ENCODE data around the gene PCED1B.
A peak's percentile ranks its signal among the peaks of the same experiment; 100 is the strongest.

PCED1B gene

GRCh38 chr12:47067771-47068431 is 11.5 kb upstream of the PCED1B start:
- Histone ChIP-seq H3K36me3 (ENCODE audit: insufficient read depth, low read length) (no peaks in the 10 kb centered on the region), H3K4me1 (ENCODE audit: control insufficient read depth, insufficient read depth, low read length, unreplicated experiment) (no peaks in the 10 kb centered on the region), H3K27me3 (ENCODE audit: insufficient read depth, low read length) (no peaks in the 10 kb centered on the region), H3K79me2 (ENCODE audit: control insufficient read depth, insufficient read depth, low read length, unreplicated experiment) (no peaks in the 10 kb centered on the region), H3K4me3 (ENCODE audit: low read depth, low read length) (no peak overlapping the region), H3K27ac (ENCODE audit: low read depth, low read length) (no peak overlapping the region), H2AFZ (ENCODE audit: low read length, unreplicated experiment) (no peak overlapping the region)

GRCh38 chr12:47068539-47068938 is 10.9 kb upstream of the PCED1B start:
- Histone ChIP-seq H3K4me3 (ENCODE audit: low read depth, low read length) (no peak overlapping the region), H3K27ac (ENCODE audit: low read depth, low read length) (no peak overlapping the region), H3K27me3 (ENCODE audit: insufficient read depth, low read length) (no peaks in the 10 kb centered on the region), H3K79me2 (ENCODE audit: control insufficient read depth, insufficient read depth, low read length, unreplicated experiment) (no peaks in the 10 kb centered on the region), H2AFZ (ENCODE audit: low read length, unreplicated experiment) (no peak overlapping the region), H3K4me1 (ENCODE audit: control insufficient read depth, insufficient read depth, low read length, unreplicated experiment) (no peaks in the 10 kb centered on the region), H3K36me3 (ENCODE audit: insufficient read depth, low read length) (no peaks in the 10 kb centered on the region)

- no peaks in the 10 kb centered on the region for H3K4me1 ChIP-seq (ENCODE audit: control insufficient read depth, insufficient read depth, low read length, unreplicated experiment)
- no peak overlapping the region for H3K27ac ChIP-seq (ENCODE audit: low read depth, low read length)
- H3K4me3 ChIP-seq (ENCODE audit: low read depth, low read length): no peak overlapping the region
- H2AFZ ChIP-seq (ENCODE audit: low read length, unreplicated experiment): no peak overlapping the region
- H3K79me2 ChIP-seq (ENCODE audit: control insufficient read depth, insufficient read depth, low read length, unreplicated experiment): no peaks in the 10 kb centered on the region
- no peaks in the 10 kb centered on the region for H3K27me3 ChIP-seq (ENCODE audit: insufficient read depth, low read length)
- no peaks in the 10 kb centered on the region for H3K36me3 ChIP-seq (ENCODE audit: insufficient read depth, low read length)
These were observed 9.1 kb upstream of the PCED1B start for GRCh38 chr12:47070310-47070709.

- H3K27me3 ChIP-seq (ENCODE audit: insufficient read depth, low read length): no peaks in the 10 kb centered on the region
- H3K36me3 ChIP-seq (ENCODE audit: insufficient read depth, low read length): no peaks in the 10 kb centered on the region
- H3K4me1 ChIP-seq (ENCODE audit: control insufficient read depth, insufficient read depth, low read length, unreplicated experiment): no peaks in the 10 kb centered on the region
- H3K4me3 ChIP-seq (ENCODE audit: low read depth, low read length): no peak overlapping the region
- no peaks in the 10 kb centered on the region for H3K79me2 ChIP-seq (ENCODE audit: control insufficient read depth, insufficient read depth, low read length, unreplicated experiment)
- H3K27ac ChIP-seq (ENCODE audit: low read depth, low read length): no peak overlapping the region
- no peak overlapping the region for H2AFZ ChIP-seq (ENCODE audit: low read length, unreplicated experiment)
These were observed 8.1 kb upstream of the PCED1B start for GRCh38 chr12:47071241-47071852.

- Histone ChIP-seq H3K79me2 (ENCODE audit: control insufficient read depth, insufficient read depth, low read length, unreplicated experiment) (peaks cover 20% of the 10 kb centered on the region), H3K4me1 (ENCODE audit: control insufficient read depth, insufficient read depth, low read length, unreplicated experiment) (peaks cover 9% of the 10 kb centered on the region), H3K4me3 (ENCODE audit: low read depth, low read length) (no peak overlapping the region), H3K27me3 (ENCODE audit: insufficient read depth, low read length) (no peaks in the 10 kb centered on the region), H3K36me3 (ENCODE audit: insufficient read depth, low read length) (no peaks in the 10 kb centered on the region), H3K27ac (ENCODE audit: low read depth, low read length) (no peak overlapping the region), H2AFZ (ENCODE audit: low read length, unreplicated experiment) (no peak overlapping the region)
These were observed 5.5 kb upstream of the PCED1B start for GRCh38 chr12:47073951-47074350.

- Histone ChIP-seq H3K36me3 (ENCODE audit: insufficient read depth, low read length) (no peaks in the 10 kb centered on the region), H3K4me1 (ENCODE audit: control insufficient read depth, insufficient read depth, low read length, unreplicated experiment) (peaks cover 9% of the 10 kb centered on the region), H3K79me2 (ENCODE audit: control insufficient read depth, insufficient read depth, low read length, unreplicated experiment) (peaks cover 23% of the 10 kb centered on the region), H3K4me3 (ENCODE audit: low read depth, low read length) (no peak overlapping the region), H3K27ac (ENCODE audit: low read depth, low read length) (no peak overlapping the region), H3K27me3 (ENCODE audit: insufficient read depth, low read length) (no peaks in the 10 kb centered on the region), H2AFZ (ENCODE audit: low read length, unreplicated experiment) (no peak overlapping the region)
These were observed 4.7 kb upstream of the PCED1B start for GRCh38 chr12:47074757-47075156.

GRCh38 chr12:47075192-47076084 is 4.0 kb upstream of the PCED1B start:
- no peak overlapping the region for H2AFZ ChIP-seq (ENCODE audit: low read length, unreplicated experiment)
- H3K4me1 ChIP-seq (ENCODE audit: control insufficient read depth, insufficient read depth, low read length, unreplicated experiment): peaks cover 9% of the 10 kb centered on the region
- H3K36me3 ChIP-seq (ENCODE audit: insufficient read depth, low read length): no peaks in the 10 kb centered on the region
- no peak overlapping the region for H3K27ac ChIP-seq (ENCODE audit: low read depth, low read length)
- H3K79me2 ChIP-seq (ENCODE audit: control insufficient read depth, insufficient read depth, low read length, unreplicated experiment): peaks cover 23% of the 10 kb centered on the region
- no peak overlapping the region for H3K4me3 ChIP-seq (ENCODE audit: low read depth, low read length)
- H3K27me3 ChIP-seq (ENCODE audit: insufficient read depth, low read length): no peaks in the 10 kb centered on the region

GRCh38 chr12:47077206-47078085 is 2.0 kb upstream of the PCED1B start:
- H3K4me1 ChIP-seq (ENCODE audit: control insufficient read depth, insufficient read depth, low read length, unreplicated experiment): peaks cover 25% of the 10 kb centered on the region
- H3K36me3 ChIP-seq (ENCODE audit: insufficient read depth, low read length): no peaks in the 10 kb centered on the region
- no peaks in the 10 kb centered on the region for H3K27me3 ChIP-seq (ENCODE audit: insufficient read depth, low read length)
- peaks cover 23% of the 10 kb centered on the region for H3K79me2 ChIP-seq (ENCODE audit: control insufficient read depth, insufficient read depth, low read length, unreplicated experiment)
- no peak overlapping the region for H3K27ac ChIP-seq (ENCODE audit: low read depth, low read length)
- H2AFZ ChIP-seq (ENCODE audit: low read length, unreplicated experiment): no peak overlapping the region
- H3K4me3 ChIP-seq (ENCODE audit: low read depth, low read length): peak overlapping the region; percentile 92

- Histone ChIP-seq H3K27me3 (ENCODE audit: insufficient read depth, low read length) (no peaks in the 10 kb centered on the region), H3K4me1 (ENCODE audit: control insufficient read depth, insufficient read depth, low read length, unreplicated experiment) (peaks cover 29% of the 10 kb centered on the region), H3K27ac (ENCODE audit: low read depth, low read length) (no peak overlapping the region), H2AFZ (ENCODE audit: low read length, unreplicated experiment) (no peak overlapping the region), H3K79me2 (ENCODE audit: control insufficient read depth, insufficient read depth, low read length, unreplicated experiment) (peaks cover 23% of the 10 kb centered on the region), H3K4me3 (ENCODE audit: low read depth, low read length) (peak overlapping the region; percentile 92), H3K36me3 (ENCODE audit: insufficient read depth, low read length) (no peaks in the 10 kb centered on the region)
These were observed 1.4 kb upstream of the PCED1B start for GRCh38 chr12:47078086-47078395.

- no peaks in the 10 kb centered on the region for H3K27me3 ChIP-seq (ENCODE audit: insufficient read depth, low read length)
- H3K79me2 ChIP-seq (ENCODE audit: control insufficient read depth, insufficient read depth, low read length, unreplicated experiment): peaks cover 23% of the 10 kb centered on the region
- H3K27ac ChIP-seq (ENCODE audit: low read depth, low read length): no peak overlapping the region; the same call in 1 of the 2 replicates
- peak overlapping the region; percentile 87 for H2AFZ ChIP-seq (ENCODE audit: low read length, unreplicated experiment)
- no peaks in the 10 kb centered on the region for H3K36me3 ChIP-seq (ENCODE audit: insufficient read depth, low read length)
- H3K4me1 ChIP-seq (ENCODE audit: control insufficient read depth, insufficient read depth, low read length, unreplicated experiment): peaks cover 38% of the 10 kb centered on the region
- H3K4me3 ChIP-seq (ENCODE audit: low read depth, low read length): peak overlapping the region; percentile 92
These were observed 521 bp upstream of the PCED1B start for GRCh38 chr12:47078733-47079467.
